Measurements from ENCODE around the gene CD163. TPM values are rescaled to one million over a fixed set of nuclear protein-coding genes. Genes with fewer than 3 reads are reported as not detected.

The CD163 gene
- total RNA-seq, 2 donors from 2014 or later = 14.4 to 25.3 TPM

- Histone ChIP-seq H3K4me3 (no peak overlapping the region), H3K9ac (ENCODE audit: low read depth in 2 of 2, low read length in 2 of 2) (no peak overlapping the region), H3K27me3 (no peaks in the 10 kb centered on the region), H3K27ac (no peak overlapping the region), H3K36me3 (no peaks in the 10 kb centered on the region), H3K9me3 (no peaks in the 10 kb centered on the region), H3K4me1 (no peaks in the 10 kb centered on the region)
- no peak for DNase-seq
- TF ChIP-seq, protein P1, sequence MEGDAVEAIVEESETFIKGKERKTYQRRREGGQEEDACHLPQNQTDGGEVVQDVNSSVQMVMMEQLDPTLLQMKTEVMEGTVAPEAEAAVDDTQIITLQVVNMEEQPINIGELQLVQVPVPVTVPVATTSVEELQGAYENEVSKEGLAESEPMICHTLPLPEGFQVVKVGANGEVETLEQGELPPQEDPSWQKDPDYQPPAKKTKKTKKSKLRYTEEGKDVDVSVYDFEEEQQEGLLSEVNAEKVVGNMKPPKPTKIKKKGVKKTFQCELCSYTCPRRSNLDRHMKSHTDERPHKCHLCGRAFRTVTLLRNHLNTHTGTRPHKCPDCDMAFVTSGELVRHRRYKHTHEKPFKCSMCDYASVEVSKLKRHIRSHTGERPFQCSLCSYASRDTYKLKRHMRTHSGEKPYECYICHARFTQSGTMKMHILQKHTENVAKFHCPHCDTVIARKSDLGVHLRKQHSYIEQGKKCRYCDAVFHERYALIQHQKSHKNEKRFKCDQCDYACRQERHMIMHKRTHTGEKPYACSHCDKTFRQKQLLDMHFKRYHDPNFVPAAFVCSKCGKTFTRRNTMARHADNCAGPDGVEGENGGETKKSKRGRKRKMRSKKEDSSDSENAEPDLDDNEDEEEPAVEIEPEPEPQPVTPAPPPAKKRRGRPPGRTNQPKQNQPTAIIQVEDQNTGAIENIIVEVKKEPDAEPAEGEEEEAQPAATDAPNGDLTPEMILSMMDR (IDR thresholded peaks at IDR 0.05) = no peak
- intact Hi-C loops (cut with DNase I) = no loop called here
These were observed 965 bp downstream of the CD163 start for GRCh38 chr12:7502612-7503011.

- no peaks in the 10 kb centered on the region for H3K27me3 ChIP-seq
- H3K4me1 ChIP-seq = no peaks in the 10 kb centered on the region
- no peak overlapping the region for H3K27ac ChIP-seq
- no peaks in the 10 kb centered on the region for H3K36me3 ChIP-seq
- TF ChIP-seq, protein P1 (IDR thresholded peaks at IDR 0.05) = no peak
- H3K9me3 ChIP-seq = no peaks in the 10 kb centered on the region
- no peak for DNase-seq
- no peak overlapping the region for H3K9ac ChIP-seq (ENCODE audit: low read depth in 2 of 2, low read length in 2 of 2)
- intact Hi-C loops (cut with DNase I) = no loop called here
- no peak overlapping the region for H3K4me3 ChIP-seq
These were observed 2.5 kb downstream of the CD163 start for GRCh38 chr12:7501031-7501588.

DNA sequence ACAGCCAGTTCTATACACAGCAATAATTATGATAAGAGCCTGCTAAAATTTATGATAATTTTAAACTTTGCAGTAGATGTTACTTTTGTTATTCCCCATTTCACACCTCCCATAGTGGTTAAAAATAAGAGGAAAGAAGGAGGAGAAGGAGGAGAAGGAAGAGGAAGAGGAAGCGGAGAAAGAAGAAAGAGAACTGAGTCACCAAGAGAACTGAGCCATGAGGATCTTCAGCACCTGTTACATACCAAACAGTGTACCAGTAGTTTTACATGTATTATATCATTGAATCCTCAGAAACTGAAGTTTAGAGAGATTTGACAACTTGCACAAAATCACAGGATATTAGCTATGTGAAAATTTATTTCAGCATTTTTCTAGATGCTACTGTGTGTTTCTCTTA lies 3.9 kb downstream of the CD163 start:
- no peaks in the 10 kb centered on the region for H3K27me3 ChIP-seq
- intact Hi-C loops (cut with DNase I) = no loop called here
- no peaks in the 10 kb centered on the region for H3K36me3 ChIP-seq
- H3K9me3 ChIP-seq = no peaks in the 10 kb centered on the region
- DNase-seq = no peak
- H3K9ac ChIP-seq (ENCODE audit: low read depth in 2 of 2, low read length in 2 of 2) = no peak overlapping the region
- no peaks in the 10 kb centered on the region for H3K4me1 ChIP-seq
- H3K27ac ChIP-seq = no peak overlapping the region
- no peak overlapping the region for H3K4me3 ChIP-seq
- TF ChIP-seq, protein P1 (IDR thresholded peaks at IDR 0.05) = no peak

DNA sequence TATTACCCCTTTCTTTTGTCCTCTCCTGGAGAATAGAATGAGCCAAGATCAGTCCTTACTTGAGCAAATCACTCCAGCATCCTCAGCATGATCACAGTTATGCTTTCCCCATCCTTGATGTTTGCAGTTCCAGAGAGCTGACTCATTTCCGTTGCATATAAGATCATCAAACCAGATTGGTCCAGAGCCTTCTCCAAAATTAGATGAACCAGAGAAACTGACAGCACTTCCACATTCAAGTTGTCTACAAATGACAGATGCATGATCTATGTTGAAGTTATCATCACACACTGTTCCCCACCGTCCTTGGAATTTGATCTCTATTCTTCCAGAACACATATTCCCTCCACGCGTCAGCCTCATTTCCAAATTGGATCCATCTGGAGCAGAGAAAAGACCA lies 4.8 kb downstream of the CD163 start:
- DNase-seq = no peak
- no peak overlapping the region for H3K4me3 ChIP-seq
- peak overlapping the region; percentile 15 for H3K27ac ChIP-seq
- TF ChIP-seq, protein P1 (IDR thresholded peaks at IDR 0.05) = no peak
- H3K9ac ChIP-seq (ENCODE audit: low read depth in 2 of 2, low read length in 2 of 2) = no peak overlapping the region
- H3K36me3 ChIP-seq = no peaks in the 10 kb centered on the region
- no peaks in the 10 kb centered on the region for H3K4me1 ChIP-seq
- no peaks in the 10 kb centered on the region for H3K27me3 ChIP-seq
- no peaks in the 10 kb centered on the region for H3K9me3 ChIP-seq
- intact Hi-C loops (cut with DNase I) = no loop called here

DNA sequence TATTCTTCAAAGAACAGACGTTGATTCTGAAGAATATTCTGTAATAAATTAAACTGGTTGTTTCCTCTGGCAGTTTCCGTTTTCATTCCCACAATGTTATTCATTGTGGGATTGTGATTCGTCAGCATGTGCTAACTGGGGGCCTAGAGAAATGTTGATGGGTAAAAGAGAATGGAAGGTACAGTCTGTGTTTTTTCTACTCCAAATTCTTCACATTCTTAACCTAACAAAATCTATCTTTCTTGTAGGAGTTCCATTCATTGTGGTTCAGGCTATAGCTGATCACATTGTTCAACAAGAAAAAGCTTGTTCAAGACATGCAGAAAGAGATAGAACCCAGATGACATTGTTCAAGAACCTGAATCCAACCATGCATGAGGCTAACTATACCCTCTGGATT lies 5.9 kb downstream of the CD163 start:
- Histone ChIP-seq H3K4me1 (no peaks in the 10 kb centered on the region), H3K27me3 (no peaks in the 10 kb centered on the region), H3K27ac (no peak overlapping the region), H3K9ac (ENCODE audit: low read depth in 2 of 2, low read length in 2 of 2) (no peak overlapping the region), H3K4me3 (no peak overlapping the region), H3K9me3 (no peaks in the 10 kb centered on the region), H3K36me3 (no peaks in the 10 kb centered on the region)
- TF ChIP-seq, protein P1 (IDR thresholded peaks at IDR 0.05) = no peak
- intact Hi-C loops (cut with DNase I) = no loop called here
- no peak for DNase-seq
